ENCODE results near the gene CAPRIN1.
A peak's percentile ranks its signal among the peaks of the same experiment; 100 is the strongest.

Gene CAPRIN1

GRCh38 chr11:34098813-34099212, 47.3 kb downstream of the CAPRIN1 start:
- DNase-seq, result no peak

GRCh38 chr11:34104680-34105078, 53.1 kb downstream of the CAPRIN1 start:
- DNase-seq, result no peak

- DNase-seq, result peak; percentile 88
These were observed 53.8 kb downstream of the CAPRIN1 start, which contains the start of gene NAT10 for GRCh38 chr11:34105079-34105956. NAT10 (plus strand) TSS chr11:34105629; CDS start chr11:34108226, 2,597 bp downstream.

- DNase-seq, result no peak
These were observed 54.5 kb downstream of the CAPRIN1 start for GRCh38 chr11:34105957-34106504.

GRCh38 chr11:34111722-34112270, 60.3 kb downstream of the CAPRIN1 start:
- no peak for DNase-seq

GRCh38 chr11:34114014-34114413, 62.5 kb downstream of the CAPRIN1 start:
- DNase-seq, result no peak

- no peak for DNase-seq
These were observed 62.9 kb downstream of the CAPRIN1 start for GRCh38 chr11:34114471-34114870.

- DNase-seq, result no peak
These were observed 69.1 kb downstream of the CAPRIN1 start for GRCh38 chr11:34120651-34121050.

GRCh38 chr11:34124885-34125668, 73.5 kb downstream of the CAPRIN1 start:
- no peak for DNase-seq

- no peak for DNase-seq
These were observed 75.7 kb downstream of the CAPRIN1 start for GRCh38 chr11:34126959-34127848.

- DNase-seq, result no peak
These were observed 77.3 kb downstream of the CAPRIN1 start for GRCh38 chr11:34128824-34129223.

- no peak for DNase-seq
These were observed 80.9 kb downstream of the CAPRIN1 start for GRCh38 chr11:34132261-34132965.

GRCh38 chr11:34134765-34135164, 83.2 kb downstream of the CAPRIN1 start:
- DNase-seq, result no peak

- no peak for DNase-seq
These were observed 83.9 kb downstream of the CAPRIN1 start for GRCh38 chr11:34135439-34135838.

GRCh38 chr11:34136420-34136819, 84.9 kb downstream of the CAPRIN1 start:
- no peak for DNase-seq

- DNase-seq, result no peak
These were observed 87.8 kb downstream of the CAPRIN1 start for GRCh38 chr11:34139346-34139745.

GRCh38 chr11:34140149-34140548, 88.6 kb downstream of the CAPRIN1 start:
- no peak for DNase-seq

GRCh38 chr11:34143048-34143447, 91.5 kb downstream of the CAPRIN1 start:
- DNase-seq, result no peak

- DNase-seq, result no peak
These were observed 93.5 kb downstream of the CAPRIN1 start for GRCh38 chr11:34145073-34145472.

GRCh38 chr11:34145847-34146381, 94.4 kb downstream of the CAPRIN1 start:
- no peak for DNase-seq

- no peak for DNase-seq
These were observed 94.9 kb downstream of the CAPRIN1 start for GRCh38 chr11:34146411-34146810.
